HepG2 (cell line): ENCODE measurements around the gene C1RL. TPM values are rescaled to one million over a fixed set of nuclear protein-coding genes. Genes with fewer than 3 reads are reported as not detected.

Source experiments
- ATAC-seq: fragments of 200-7000 bp; cut with Tn5 transposase; 3 replicates; pipeline ENCODE4 v1.9.1; 2020; ENCODE audit warnings: mild to moderate bottlenecking, moderate library complexity
- BruUV-seq: library from RNA; stranded (reverse); fragments of 400-500 nt; replicated peaks from 2 replicates; lab custom pipeline; 2021; lab: Mats Ljungman, UMichigan
- CTCF ChIA-PET: fragments of 300-600 bp; formaldehyde crosslinking; extraction: SDS; loops from one replicate; lab custom pipeline; 2021; ENCODE audit warnings: low total read pairs, inconsistent platforms, low intra/inter-chr PET ratio; lab: Yijun Ruan, JAX
- POLR2A ChIA-PET: fragments of 350-600 bp; sonication (Branson Sonifier 250); formaldehyde crosslinking; loops from one replicate; lab custom pipeline; 2020; ENCODE audit warnings: antibody characterized with exemption, inconsistent platforms; lab: Yijun Ruan, JAX
- DNase-seq: peaks from one replicate; pipeline ENCODE4 v3.0.0-alpha.2; 2015; ENCODE audit warnings: low spot score
- FAIRE-seq: peaks from 3 replicates; lab custom pipeline; 2011; peaks lifted over from hg19 to GRCh38; lab: Jason Lieb, UNC
- H2AFZ ChIP-seq: one replicate; pipeline ENCODE4 v1.6.1; 2011; ENCODE audit warnings: low read length, inconsistent platforms
- H3K27ac ChIP-seq: fragments of 300-600 bp; 3 replicates; pipeline ENCODE4 v1.8.0; 2011; ENCODE audit warnings: mixed run types, mild to moderate bottlenecking, mixed read lengths, low read length, inconsistent platforms; ENCODE audit not compliant: insufficient read depth; ENCODE audit errors: extremely low read length
- H3K27me3 ChIP-seq, 2 experiments: fragments of 200-600 bp in 1 of 2; 2 replicates in 1 of 2; 3 replicates in 1 of 2; pipeline versions ENCODE4 v1.6.0 to v1.8.0; 2011; ENCODE audit warnings: low read length in 2 of 2, mild to moderate bottlenecking in 2 of 2, moderate library complexity in 2 of 2, inconsistent platforms in 1 of 2; ENCODE audit not compliant: insufficient read depth in 2 of 2, control insufficient read depth in 1 of 2
- H3K36me3 ChIP-seq, 2 experiments: fragments of 200-600 bp in 1 of 2; replicated peaks in 1 of 2; 2 replicates in 1 of 2; 3 replicates in 1 of 2; pipeline versions ENCODE4 v1.5.1 to v1.8.0; 2011; ENCODE audit warnings: low read length in 2 of 2, inconsistent platforms in 1 of 2; ENCODE audit not compliant: insufficient read depth in 2 of 2, control insufficient read depth in 1 of 2
- H3K4me1 ChIP-seq: 2 replicates; pipeline ENCODE4 v1.5.1; 2012; ENCODE audit warnings: low read length, inconsistent platforms; ENCODE audit not compliant: insufficient read depth
- H3K4me2 ChIP-seq: 2 replicates; pipeline ENCODE4 v1.6.0; 2011; ENCODE audit warnings: low read depth, low read length, inconsistent platforms
- H3K4me3 ChIP-seq, 3 experiments: fragments of 200-600 bp in 1 of 3; sonication (generic), shearing (Covaris generic) in 1 of 3; replicated peaks in 1 of 3; 2 replicates each; pipeline ENCODE4 v1.5.1; 2011 to 2016; ENCODE audit warnings: low read length in 3 of 3, inconsistent platforms in 2 of 3, low read depth in 2 of 3, mild to moderate bottlenecking in 2 of 3, control low read depth in 1 of 3, mixed read lengths in 1 of 3; ENCODE audit not compliant: insufficient read depth in 1 of 3
- H3K79me2 ChIP-seq: one replicate; pipeline ENCODE4 v1.6.1; 2011; ENCODE audit warnings: low read length, inconsistent platforms; ENCODE audit not compliant: insufficient read depth
- H3K9ac ChIP-seq: 2 replicates; pipeline ENCODE4 v1.6.0; 2011; ENCODE audit warnings: mild to moderate bottlenecking, low read depth, low read length, inconsistent platforms; ENCODE audit not compliant: insufficient read depth
- H3K9me3 ChIP-seq: 2 replicates; pipeline ENCODE4 v1.5.1; 2012; ENCODE audit warnings: mild to moderate bottlenecking, low read length
- H4K20me1 ChIP-seq: 2 replicates; pipeline ENCODE4 v1.6.0; 2011; ENCODE audit warnings: inconsistent platforms, mild to moderate bottlenecking, low read length, moderate library complexity; ENCODE audit not compliant: insufficient read depth
- AGO1 ChIP-seq: fragments of 200-400 bp; formaldehyde crosslinking; IDR thresholded peaks from 2 replicates; pipeline ENCODE4 v1.6.1; 2017; ENCODE audit warnings: mild to moderate bottlenecking, low read depth, low read length, moderate library complexity; ENCODE audit not compliant: poor library complexity, severe bottlenecking
- FOXP1 ChIP-seq, 2 experiments: fragments of 450-650 bp in 1 of 2; IDR thresholded peaks; 2 replicates each; pipeline ENCODE4 v1.6.1; 2017 to 2018; ENCODE audit warnings: antibody characterized with exemption in 1 of 2
- HNRNPK ChIP-seq: fragments of 200-400 bp; formaldehyde crosslinking; IDR thresholded peaks from 2 replicates; pipeline ENCODE4 v1.6.1; 2018; ENCODE audit warnings: low read length, low read depth, moderate library complexity, mild to moderate bottlenecking; ENCODE audit not compliant: poor library complexity, severe bottlenecking
- SAP130 ChIP-seq: IDR thresholded peaks from 2 replicates; pipeline ENCODE4 v1.6.1; 2016; ENCODE audit warnings: low read depth
- SOX6 ChIP-seq, 2 experiments: fragments of 450-650 bp in 1 of 2; sonication (generic) in 1 of 2; formaldehyde crosslinking in 1 of 2; IDR thresholded peaks; 2 replicates each; pipeline versions ENCODE4 v1.4.0 to v1.6.1; 2017 to 2020; ENCODE audit warnings: antibody characterized with exemption in 1 of 2, mild to moderate bottlenecking in 1 of 2, missing genetic modification reagents in 1 of 2
- TARDBP ChIP-seq: sonication (generic); formaldehyde crosslinking; IDR thresholded peaks from 2 replicates; pipeline ENCODE4 v1.8.0; 2022; ENCODE audit warnings: mild to moderate bottlenecking, missing genetic modification reagents
- ZFP37 ChIP-seq: sonication (generic); formaldehyde crosslinking; IDR thresholded peaks from 2 replicates; pipeline ENCODE4 v1.4.0; 2020; ENCODE audit warnings: missing genetic modification reagents, borderline replicate concordance
- ZNF407 ChIP-seq: sonication (generic); formaldehyde crosslinking; IDR thresholded peaks from one replicate; pipeline ENCODE4 v1.5.1; 2020; ENCODE audit warnings: mild to moderate bottlenecking, missing genetic modification reagents; ENCODE audit errors: not compliant biosample characterization
- ZNF432 ChIP-seq: sonication (generic); formaldehyde crosslinking; IDR thresholded peaks from 2 replicates; pipeline ENCODE4 v1.5.0; 2020; ENCODE audit warnings: missing genetic modification reagents, mild to moderate bottlenecking, borderline replicate concordance
- ZNF879 ChIP-seq: sonication (generic); formaldehyde crosslinking; IDR thresholded peaks from 2 replicates; pipeline ENCODE4 v1.8.1; 2023; ENCODE audit warnings: missing genetic modification reagents
- WGBS: methylation state at CpG from one replicate; pipeline ENCODE4 v1.1.6; 2017; ENCODE audit warnings: low lambda C conversion rate; 5-methylcytosine and 5-hydroxymethylcytosine counted together
- in situ Hi-C: cut with HindIII; loops from 2 replicates; pipeline ENCODE4 v1.10.0; 2017; ENCODE audit warnings: low pct_unique_long_range_greater_than_20kb; ENCODE audit not compliant: extremely low pct_ligation_motif_present
- intact Hi-C: fragments of 100-400 bp; cut with micrococcal nuclease; formaldehyde crosslinking; loops from one replicate; pipeline ENCODE4 v1.10.0; 2022; ENCODE audit not compliant: unreplicated experiment
- polyA plus RNA-seq, 8 experiments: library from polyadenylated mRNA; depleted of rRNA in 3 of 8; stranded (reverse) in 7 of 8; unstranded in 1 of 8; fragments of >200 nt; fragmentation: Illumina TruSeq in 4 of 8; extraction: Trizol in 4 of 8; gene quantifications; 2 replicates each; pipeline versions ENCODE4 v1.2.1 to v1.2.3, GENCODE V29; 2011 to 2016; ENCODE audit warnings: low read depth in 4 of 8, missing spikeins in 1 of 8, mixed read lengths in 1 of 8; ENCODE audit not compliant: insufficient read depth in 1 of 8
- total RNA-seq, 5 experiments: library from RNA; depleted of rRNA; stranded (reverse); fragments of >200 nt; fragmentation: Illumina TruSeq; extraction: Trizol; gene quantifications; 2 replicates each; pipeline ENCODE4 v1.2.3, GENCODE V29; 2016; ENCODE audit warnings: low read depth in 1 of 5
- TF ChIP-seq, protein P1 (sequence below): sonication (generic); formaldehyde crosslinking; IDR thresholded peaks from 2 replicates; pipeline ENCODE4 v1.4.0; 2020; ENCODE audit warnings: missing genetic modification reagents

C1RL gene
- total and polyA plus RNA-seq, 2 of the 13 experiments (the other 11 are each of a cell fraction or from before 2014, with no cell fraction given): 28.9 to 53.1 TPM

- no peak for TF ChIP-seq ZNF407 (CRISPR knock-in tag)
Observed at GRCh38 chr12:7060353-7060954, 48.6 kb downstream of the C1RL start, which contains the start of gene C1S (continued).

- no peaks in the 10 kb centered on the region for H3K36me3 ChIP-seq
- ChIA-PET POLR2A (interaction anchor here (1.0 to 3.0 kb wide), 13 partner anchors 11 to 116 kb away, joined by 3 to 45 read pairs (median 5); partner anchors contain the start of genes C12orf57, C1RL, LPCAT3 and RBP5), CTCF (interaction anchor here (0.8 to 3.3 kb wide), 6 partner anchors 19 to 103 kb away, joined by 3 to 45 read pairs (median 8); partner anchors contain the start of genes C1R and C1RL)
- in situ Hi-C loops: loop anchor here (5.0 to 10.0 kb wide), 2 partner anchors 33 to 55 kb away; partner anchors contain the start of gene C1R
- no peaks in the 10 kb centered on the region for H3K27me3 ChIP-seq
- H3K79me2 ChIP-seq: no peaks in the 10 kb centered on the region
- no peak for DNase-seq
- H3K9me3 ChIP-seq: no peaks in the 10 kb centered on the region
- BruUV-seq: no TSS peak
- no peaks in the 10 kb centered on the region for H4K20me1 ChIP-seq
- no peak for FAIRE-seq
- intact Hi-C loops: loop anchor here (1.0 to 2.0 kb wide), 6 partner anchors 19 to 85 kb away; partner anchors contain the start of genes C1R, C1RL and CLSTN3
- H3K4me1 ChIP-seq: peaks cover 64% of the 10 kb centered on the region
- H3K4me2 ChIP-seq: peak overlapping the region; percentile 71; the same call in 1 of the 2 replicates
- no peak overlapping the region for H2AFZ ChIP-seq
- ATAC-seq: peak; percentile 34
- H3K4me3 ChIP-seq: no peak overlapping the region
- H3K9ac ChIP-seq: no peak overlapping the region
- peak overlapping the region; percentile 30 for H3K27ac ChIP-seq
- WGBS: 13% methylated on average over 4 of the region's 4 CpGs
- TF ChIP-seq ZNF879: no peak
- TF ChIP-seq, protein P1, sequence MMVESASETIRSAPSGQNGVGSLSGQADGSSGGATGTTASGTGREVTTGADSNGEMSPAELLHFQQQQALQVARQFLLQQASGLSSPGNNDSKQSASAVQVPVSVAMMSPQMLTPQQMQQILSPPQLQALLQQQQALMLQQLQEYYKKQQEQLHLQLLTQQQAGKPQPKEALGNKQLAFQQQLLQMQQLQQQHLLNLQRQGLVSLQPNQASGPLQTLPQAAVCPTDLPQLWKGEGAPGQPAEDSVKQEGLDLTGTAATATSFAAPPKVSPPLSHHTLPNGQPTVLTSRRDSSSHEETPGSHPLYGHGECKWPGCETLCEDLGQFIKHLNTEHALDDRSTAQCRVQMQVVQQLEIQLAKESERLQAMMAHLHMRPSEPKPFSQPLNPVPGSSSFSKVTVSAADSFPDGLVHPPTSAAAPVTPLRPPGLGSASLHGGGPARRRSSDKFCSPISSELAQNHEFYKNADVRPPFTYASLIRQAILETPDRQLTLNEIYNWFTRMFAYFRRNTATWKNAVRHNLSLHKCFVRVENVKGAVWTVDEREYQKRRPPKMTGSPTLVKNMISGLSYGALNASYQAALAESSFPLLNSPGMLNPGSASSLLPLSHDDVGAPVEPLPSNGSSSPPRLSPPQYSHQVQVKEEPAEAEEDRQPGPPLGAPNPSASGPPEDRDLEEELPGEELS (CRISPR knock-in tag): 0 out of 2 replicates have a peak, but pooled peaks have one; percentile 31
- no peak for TF ChIP-seq TARDBP
- TF ChIP-seq SOX6 (IDR thresholded peaks at IDR 0.05): no peak
- peak; percentile 73 for TF ChIP-seq SOX6 (CRISPR knock-in tag; IDR thresholded peaks at IDR 0.05)
- TF ChIP-seq SAP130 (CRISPR knock-in tag): no peak
- TF ChIP-seq FOXP1 (IDR thresholded peaks at IDR 0.05): no peak
- TF ChIP-seq FOXP1 (CRISPR knock-in tag; IDR thresholded peaks at IDR 0.05): peak; percentile 62; the same call in 1 of the 2 replicates
- TF ChIP-seq ZNF432 (CRISPR knock-in tag): no peak
- TF ChIP-seq HNRNPK: no peak
- TF ChIP-seq ZFP37 (CRISPR knock-in tag): no peak
- no peak for TF ChIP-seq AGO1
Observed at GRCh38 chr12:7059780-7060179, 49.2 kb downstream of the C1RL start.
